ENCODE measurements around the gene SMC3. TPM values are rescaled to one million over a fixed set of nuclear protein-coding genes. Genes with fewer than 3 reads are reported as not detected.
A peak's percentile ranks its signal among the peaks of the same experiment; 100 is the strongest.
"Not testable (repeated sequence)": the region's sequence is repeated elsewhere in the genome, so short reads cannot be mapped to it uniquely, and the experiment has no call there.

Gene SMC3
- polyA plus RNA-seq, 4 donors, result 19.2 to 82.4 (median 22.2) TPM

DNA sequence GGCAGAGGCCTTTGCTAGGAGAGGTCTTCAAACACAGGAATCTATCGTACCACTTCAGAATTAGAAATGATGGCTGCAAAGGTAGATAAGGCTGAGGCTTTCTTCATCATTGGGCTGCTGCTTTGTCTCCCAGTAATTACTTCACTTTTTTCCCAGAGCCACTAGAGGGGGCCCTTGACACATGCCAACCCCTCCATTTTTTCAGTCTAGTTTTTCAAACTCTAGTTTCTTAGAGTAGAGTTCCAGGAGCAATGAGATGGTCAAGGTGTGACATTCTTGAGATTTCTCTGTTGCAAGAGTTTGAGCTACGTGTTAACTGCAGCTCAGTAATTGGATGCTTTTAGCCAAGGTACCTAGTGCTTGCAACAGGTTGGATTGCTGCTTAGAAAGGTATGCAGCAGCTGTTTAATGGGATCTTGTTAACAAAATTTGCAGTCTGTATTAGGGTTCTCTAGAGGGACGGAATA lies 42.8 kb downstream of the SMC3 start:
- Histone ChIP-seq H3K36me3 (ENCODE audit: control insufficient read depth in 3 of 3, insufficient read depth in 2 of 3, low read depth in 1 of 3, low read length in 3 of 3) (peaks cover 2 to 8% (median 3%) of the 10 kb centered on the region in 3 donors), H3K4me1 (ENCODE audit: control insufficient read depth in 3 of 3, insufficient read depth in 2 of 3, low read depth in 1 of 3, low read length in 2 of 3) (no peaks in the 10 kb centered on the region), H3K4me3 (ENCODE audit: low read depth in 1 of 3, low read length in 3 of 3) (no peak overlapping the region), H3K9me3 (ENCODE audit: control insufficient read depth in 2 of 2, insufficient read depth in 1 of 2, low read depth in 1 of 2, low read length in 1 of 2) (no peaks in the 10 kb centered on the region), H3K27ac (ENCODE audit: low read depth in 1 of 3, low read length in 2 of 3) (no peak overlapping the region), H3K27me3 (ENCODE audit: control insufficient read depth in 3 of 3, insufficient read depth in 3 of 3, low read length in 3 of 3) (no peaks in the 10 kb centered on the region)
- no peak for FAIRE-seq
- DNase-seq, result peak; percentile 75 to 81
- 14 to 23% (median 20%) methylated on average over 3 of the region's 3 CpGs for WGBS, 3 donors

GRCh38 chr10:110610781-110611180 lies 43.3 kb downstream of the SMC3 start:
- 70 to 78% (median 73%) methylated on average over 3 of the region's 3 CpGs for WGBS, 3 donors

DNA sequence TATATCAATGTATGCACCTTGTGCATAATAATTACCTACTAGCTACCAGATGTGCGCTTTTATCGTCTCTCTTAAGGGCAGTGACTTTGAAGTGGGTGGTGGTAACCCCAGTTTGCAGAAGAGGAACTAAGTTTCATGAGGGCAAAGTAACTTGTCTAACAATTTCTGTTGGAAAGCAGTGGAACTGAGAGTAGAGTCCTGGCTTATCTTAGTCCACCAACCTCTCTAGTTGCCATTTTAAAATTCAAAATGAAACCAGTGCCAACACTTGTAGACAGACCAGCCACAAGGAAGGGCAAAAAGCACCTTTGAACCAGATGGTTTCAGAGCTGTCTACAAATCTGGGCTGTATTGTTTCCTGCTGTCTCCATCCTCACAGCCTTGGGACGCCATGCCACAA lies 44.6 kb downstream of the SMC3 start:
- Histone ChIP-seq H3K9me3 (ENCODE audit: control insufficient read depth in 2 of 2, insufficient read depth in 1 of 2, low read depth in 1 of 2, low read length in 1 of 2) (no peaks in the 10 kb centered on the region), H3K27ac (ENCODE audit: low read depth in 1 of 3, low read length in 2 of 3) (no peak overlapping the region), H3K4me3 (ENCODE audit: low read depth in 1 of 3, low read length in 3 of 3) (no peak overlapping the region), H3K27me3 (ENCODE audit: control insufficient read depth in 3 of 3, insufficient read depth in 3 of 3, low read length in 3 of 3) (no peaks in the 10 kb centered on the region), H3K4me1 (ENCODE audit: control insufficient read depth in 3 of 3, insufficient read depth in 2 of 3, low read depth in 1 of 3, low read length in 2 of 3) (no peaks in the 10 kb centered on the region), H3K36me3 (ENCODE audit: control insufficient read depth in 3 of 3, insufficient read depth in 2 of 3, low read depth in 1 of 3, low read length in 3 of 3) (peaks cover 0 to 4% (median 0%) of the 10 kb centered on the region in 3 donors)
- no peak for FAIRE-seq
- 66 to 89% (median 74%) methylated on average over 3 of the region's 3 CpGs for WGBS, 3 donors
- no peak for DNase-seq

More at GRCh38 chr10:110610781-110611180, 43.3 kb downstream of the SMC3 start:
- H3K36me3 ChIP-seq (ENCODE audit: control insufficient read depth in 3 of 3, insufficient read depth in 2 of 3, low read depth in 1 of 3, low read length in 3 of 3); H3K9me3 ChIP-seq (ENCODE audit: control insufficient read depth in 2 of 2, insufficient read depth in 1 of 2, low read depth in 1 of 2, low read length in 1 of 2); H3K4me3 ChIP-seq (ENCODE audit: low read depth in 1 of 3, low read length in 3 of 3); H3K27ac ChIP-seq (ENCODE audit: low read depth in 1 of 3, low read length in 2 of 3); DNase-seq; H3K4me1 ChIP-seq (ENCODE audit: control insufficient read depth in 3 of 3, insufficient read depth in 2 of 3, low read depth in 1 of 3, low read length in 2 of 3); H3K27me3 ChIP-seq (ENCODE audit: control insufficient read depth in 3 of 3, insufficient read depth in 3 of 3, low read length in 3 of 3); FAIRE-seq: not testable (repeated sequence)

- WGBS, 3 donors, result 89 to 98% (median 91%) methylated on average over 4 of the region's 4 CpGs
- no peak overlapping the region for H3K27ac ChIP-seq (ENCODE audit: low read depth in 1 of 3, low read length in 2 of 3)
Observed at GRCh38 chr10:110612629-110613028, 45.1 kb downstream of the SMC3 start.

DNA sequence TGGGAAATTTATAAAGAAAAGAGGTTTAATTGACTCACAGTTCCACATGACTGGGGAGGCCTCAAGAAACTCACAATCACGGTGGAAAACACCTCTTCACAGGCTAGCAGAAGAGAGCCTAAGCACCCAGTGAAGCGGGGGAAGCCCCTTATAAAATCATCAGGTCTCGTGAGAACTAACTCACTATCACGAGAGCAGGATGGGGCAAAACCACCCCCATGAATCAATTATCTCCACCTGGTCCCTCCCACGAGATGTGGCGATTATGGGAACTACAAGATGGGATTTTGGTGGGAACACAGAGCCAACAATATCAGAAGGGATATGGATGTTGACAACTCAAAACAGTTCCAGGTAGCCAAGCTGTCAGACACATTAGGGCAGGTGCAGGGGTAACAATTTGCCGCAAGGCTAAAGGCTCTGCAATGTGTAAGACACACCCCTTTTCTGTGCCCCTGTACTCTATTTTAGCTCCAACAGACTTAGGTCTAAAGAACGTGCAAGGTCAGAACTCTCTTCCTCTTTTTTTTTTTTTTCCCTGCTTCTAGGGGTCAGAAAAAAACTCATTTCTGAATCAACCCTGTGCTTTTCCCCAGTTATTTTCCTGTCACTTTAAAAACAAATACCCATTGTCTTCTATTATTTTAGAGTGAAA lies 46.0 kb downstream of the SMC3 start:
- Histone ChIP-seq H3K9me3 (ENCODE audit: control insufficient read depth in 2 of 2, insufficient read depth in 1 of 2, low read depth in 1 of 2, low read length in 1 of 2) (no peaks in the 10 kb centered on the region), H3K27ac (ENCODE audit: low read depth in 1 of 3, low read length in 2 of 3) (no peak overlapping the region), H3K36me3 (ENCODE audit: control insufficient read depth in 3 of 3, insufficient read depth in 2 of 3, low read depth in 1 of 3, low read length in 3 of 3) (no peaks in the 10 kb centered on the region), H3K4me1 (ENCODE audit: control insufficient read depth in 3 of 3, insufficient read depth in 2 of 3, low read depth in 1 of 3, low read length in 2 of 3) (no peaks in the 10 kb centered on the region), H3K27me3 (ENCODE audit: control insufficient read depth in 3 of 3, insufficient read depth in 3 of 3, low read length in 3 of 3) (no peaks in the 10 kb centered on the region), H3K4me3 (ENCODE audit: low read depth in 1 of 3, low read length in 3 of 3) (no peak overlapping the region)
- FAIRE-seq (no peak), DNase-seq (no peak)
- 69 to 80% (median 73%) methylated on average over 8 of the region's 8 CpGs for WGBS, 3 donors

More at GRCh38 chr10:110612629-110613028, 45.1 kb downstream of the SMC3 start:
- Histone ChIP-seq H3K9me3 (ENCODE audit: control insufficient read depth in 2 of 2, insufficient read depth in 1 of 2, low read depth in 1 of 2, low read length in 1 of 2) (no peaks in the 10 kb centered on the region), H3K36me3 (ENCODE audit: control insufficient read depth in 3 of 3, insufficient read depth in 2 of 3, low read depth in 1 of 3, low read length in 3 of 3) (no peaks in the 10 kb centered on the region), H3K4me1 (ENCODE audit: control insufficient read depth in 3 of 3, insufficient read depth in 2 of 3, low read depth in 1 of 3, low read length in 2 of 3) (no peaks in the 10 kb centered on the region), H3K27me3 (ENCODE audit: control insufficient read depth in 3 of 3, insufficient read depth in 3 of 3, low read length in 3 of 3) (no peaks in the 10 kb centered on the region), H3K4me3 (ENCODE audit: low read depth in 1 of 3, low read length in 3 of 3) (no peak overlapping the region)
- DNase-seq (no peak), FAIRE-seq (no peak)

- Histone ChIP-seq H3K9me3 (ENCODE audit: control insufficient read depth in 2 of 2, insufficient read depth in 1 of 2, low read depth in 1 of 2, low read length in 1 of 2) (no peaks in the 10 kb centered on the region), H3K27ac (ENCODE audit: low read depth in 1 of 3, low read length in 2 of 3) (no peak overlapping the region), H3K4me3 (ENCODE audit: low read depth in 1 of 3, low read length in 3 of 3) (no peak overlapping the region), H3K4me1 (ENCODE audit: control insufficient read depth in 3 of 3, insufficient read depth in 2 of 3, low read depth in 1 of 3, low read length in 2 of 3) (no peaks in the 10 kb centered on the region), H3K36me3 (ENCODE audit: control insufficient read depth in 3 of 3, insufficient read depth in 2 of 3, low read depth in 1 of 3, low read length in 3 of 3) (no peaks in the 10 kb centered on the region), H3K27me3 (ENCODE audit: control insufficient read depth in 3 of 3, insufficient read depth in 3 of 3, low read length in 3 of 3) (no peaks in the 10 kb centered on the region)
- FAIRE-seq (no peak), DNase-seq (no peak)
- 80 to 91% (median 87%) methylated on average over 9 of the region's 9 CpGs for WGBS, 3 donors
Observed at GRCh38 chr10:110613996-110614495, 46.6 kb downstream of the SMC3 start.

- FAIRE-seq, result no peak
Observed at GRCh38 chr10:110615057-110615747, 47.7 kb downstream of the SMC3 start.

GRCh38 chr10:110616493-110617033 lies 49.1 kb downstream of the SMC3 start:
- H3K27ac ChIP-seq (ENCODE audit: low read depth in 1 of 3, low read length in 2 of 3), result no peak overlapping the region
- no peak overlapping the region for H3K4me3 ChIP-seq (ENCODE audit: low read depth in 1 of 3, low read length in 3 of 3)
- no peaks in the 10 kb centered on the region for H3K9me3 ChIP-seq (ENCODE audit: control insufficient read depth in 2 of 2, insufficient read depth in 1 of 2, low read depth in 1 of 2, low read length in 1 of 2)
- FAIRE-seq (no peak), DNase-seq (peak; percentile 23 to 64)
- no peaks in the 10 kb centered on the region for H3K27me3 ChIP-seq (ENCODE audit: control insufficient read depth in 3 of 3, insufficient read depth in 3 of 3, low read length in 3 of 3)
- no peaks in the 10 kb centered on the region for H3K36me3 ChIP-seq (ENCODE audit: control insufficient read depth in 3 of 3, insufficient read depth in 2 of 3, low read depth in 1 of 3, low read length in 3 of 3)
- no peaks in the 10 kb centered on the region for H3K4me1 ChIP-seq (ENCODE audit: control insufficient read depth in 3 of 3, insufficient read depth in 2 of 3, low read depth in 1 of 3, low read length in 2 of 3)
- WGBS, 3 donors, result 94 to 95% (median 94%) methylated on average over 5 of the region's 5 CpGs

More at GRCh38 chr10:110615057-110615747, 47.7 kb downstream of the SMC3 start:
- no peaks in the 10 kb centered on the region for H3K9me3 ChIP-seq (ENCODE audit: control insufficient read depth in 2 of 2, insufficient read depth in 1 of 2, low read depth in 1 of 2, low read length in 1 of 2)
- H3K4me3 ChIP-seq (ENCODE audit: low read depth in 1 of 3, low read length in 3 of 3), result no peak overlapping the region
- H3K4me1 ChIP-seq (ENCODE audit: control insufficient read depth in 3 of 3, insufficient read depth in 2 of 3, low read depth in 1 of 3, low read length in 2 of 3), result no peaks in the 10 kb centered on the region
- H3K27me3 ChIP-seq (ENCODE audit: control insufficient read depth in 3 of 3, insufficient read depth in 3 of 3, low read length in 3 of 3), result no peaks in the 10 kb centered on the region
- WGBS, 3 donors, result 71 to 86% (median 72%) methylated on average over 2 of the region's 2 CpGs
- no peak overlapping the region for H3K27ac ChIP-seq (ENCODE audit: low read depth in 1 of 3, low read length in 2 of 3)
- no peaks in the 10 kb centered on the region for H3K36me3 ChIP-seq (ENCODE audit: control insufficient read depth in 3 of 3, insufficient read depth in 2 of 3, low read depth in 1 of 3, low read length in 3 of 3)
- no peak for DNase-seq

Measured in small intestine (tissue), 7 donors.